ENCODE results near the gene AXL. TPM values are rescaled to one million over a fixed set of nuclear protein-coding genes. Genes with fewer than 3 reads are reported as not detected.

Gene AXL
- total RNA-seq, 1 donor from 2014 or later, result 5.5 TPM

DNA sequence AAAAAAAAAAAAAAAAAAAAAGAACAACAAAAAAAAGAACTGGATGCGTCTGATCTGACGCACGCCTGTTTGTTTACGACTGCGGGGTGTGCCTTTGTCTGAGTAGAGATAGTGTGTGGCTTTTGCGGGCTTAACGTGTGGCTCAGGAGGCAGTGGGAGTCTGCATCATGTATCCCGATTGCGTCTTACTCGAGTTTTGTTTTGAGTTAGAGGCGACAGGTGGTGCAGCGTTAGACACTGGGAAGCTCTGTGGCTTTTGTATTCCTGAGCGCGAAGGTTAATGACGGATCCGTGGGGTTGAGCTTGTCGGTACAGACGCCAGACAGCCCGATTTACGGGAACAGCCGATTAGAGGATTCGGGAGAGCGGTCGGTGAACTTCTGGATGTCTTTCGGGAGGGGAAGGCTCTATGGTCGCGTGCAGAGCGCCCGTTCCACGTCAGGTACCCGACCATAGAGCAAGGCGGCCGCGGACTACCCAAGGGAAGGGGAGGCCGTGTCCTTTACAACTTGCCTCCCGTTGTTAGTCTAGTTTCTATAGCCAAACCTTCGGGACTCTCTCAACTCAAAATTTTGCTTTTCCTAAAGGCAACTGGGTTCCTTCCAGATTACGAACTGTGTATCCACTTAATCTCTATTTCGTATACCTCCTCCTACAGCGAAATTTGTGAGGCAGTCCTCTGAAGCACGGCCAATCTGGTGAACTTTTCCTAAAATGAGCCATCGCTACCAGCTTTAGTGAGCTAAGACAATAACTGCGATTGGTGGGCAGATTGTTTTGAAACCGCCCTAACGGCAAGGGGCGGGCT is 44.2 kb downstream of the AXL start:
- Mint-ChIP-seq H3K27ac (ENCODE audit: unreplicated experiment) (peak overlapping the region; percentile 99), H3K27me3 (ENCODE audit: unreplicated experiment) (peaks cover 18% of the 10 kb centered on the region), H3K4me1 (ENCODE audit: unreplicated experiment) (peaks cover 40% of the 10 kb centered on the region), H3K4me3 (ENCODE audit: unreplicated experiment) (peak overlapping the region; percentile 94), H3K9me3 (ENCODE audit: unreplicated experiment) (no peaks in the 10 kb centered on the region), H3K36me3 (ENCODE audit: low read depth, unreplicated experiment) (peaks cover 36% of the 10 kb centered on the region)
- TF ChIP-seq, protein P1, sequence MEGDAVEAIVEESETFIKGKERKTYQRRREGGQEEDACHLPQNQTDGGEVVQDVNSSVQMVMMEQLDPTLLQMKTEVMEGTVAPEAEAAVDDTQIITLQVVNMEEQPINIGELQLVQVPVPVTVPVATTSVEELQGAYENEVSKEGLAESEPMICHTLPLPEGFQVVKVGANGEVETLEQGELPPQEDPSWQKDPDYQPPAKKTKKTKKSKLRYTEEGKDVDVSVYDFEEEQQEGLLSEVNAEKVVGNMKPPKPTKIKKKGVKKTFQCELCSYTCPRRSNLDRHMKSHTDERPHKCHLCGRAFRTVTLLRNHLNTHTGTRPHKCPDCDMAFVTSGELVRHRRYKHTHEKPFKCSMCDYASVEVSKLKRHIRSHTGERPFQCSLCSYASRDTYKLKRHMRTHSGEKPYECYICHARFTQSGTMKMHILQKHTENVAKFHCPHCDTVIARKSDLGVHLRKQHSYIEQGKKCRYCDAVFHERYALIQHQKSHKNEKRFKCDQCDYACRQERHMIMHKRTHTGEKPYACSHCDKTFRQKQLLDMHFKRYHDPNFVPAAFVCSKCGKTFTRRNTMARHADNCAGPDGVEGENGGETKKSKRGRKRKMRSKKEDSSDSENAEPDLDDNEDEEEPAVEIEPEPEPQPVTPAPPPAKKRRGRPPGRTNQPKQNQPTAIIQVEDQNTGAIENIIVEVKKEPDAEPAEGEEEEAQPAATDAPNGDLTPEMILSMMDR (IDR thresholded peaks at IDR 0.05; ENCODE audit: unreplicated experiment), result no peak
- peak; percentile 46 for DNase-seq (ENCODE audit: low spot score)

DNA sequence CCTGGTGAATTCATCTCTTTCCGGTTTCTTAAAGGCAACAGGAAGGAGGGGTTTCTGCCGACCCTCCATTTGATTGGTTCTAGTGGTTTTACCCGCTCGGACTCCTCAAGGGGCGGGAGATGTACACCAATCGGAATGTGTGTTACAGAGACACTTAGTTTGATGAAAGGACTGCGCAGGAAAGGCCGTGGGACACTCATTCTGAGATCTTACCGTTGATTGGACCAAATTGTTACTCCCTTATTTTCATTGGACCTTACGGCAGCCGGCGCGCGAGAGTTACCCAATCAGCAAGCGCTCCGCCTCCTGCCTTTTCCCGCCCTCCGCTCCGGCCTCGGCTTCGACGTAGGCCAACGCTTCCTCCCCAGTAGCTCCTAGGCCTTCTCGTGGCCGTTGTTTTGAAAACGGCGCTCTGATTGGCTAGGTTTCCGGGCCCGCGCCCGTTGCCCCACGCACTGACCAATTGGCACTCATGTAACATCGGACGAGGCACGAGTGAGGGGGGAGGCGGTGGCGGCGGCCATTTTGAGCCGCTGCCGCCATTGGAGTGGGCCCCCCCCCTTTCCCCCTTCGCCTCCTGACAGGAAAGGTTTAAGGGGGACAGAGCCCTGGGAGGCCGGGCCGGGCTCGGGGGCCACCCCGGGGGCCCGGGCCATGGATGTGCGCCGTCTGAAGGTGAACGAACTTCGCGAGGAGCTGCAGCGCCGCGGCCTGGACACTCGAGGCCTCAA is 45.0 kb downstream of the AXL start, which contains the start of gene HNRNPUL1:
Gene HNRNPUL1, plus strand, starts transcription at position 523 of the 731 bp plus-strand sequence. Its CDS starts 132 bp downstream, at position 655.
- H3K27ac Mint-ChIP-seq (ENCODE audit: unreplicated experiment), result peak within 1 kb of the TSS; percentile 100
- peaks cover 39% of the 10 kb centered on the region for H3K36me3 Mint-ChIP-seq (ENCODE audit: low read depth, unreplicated experiment)
- H3K4me3 Mint-ChIP-seq (ENCODE audit: unreplicated experiment), result peak within 1 kb of the TSS; percentile 100
- H3K4me1 Mint-ChIP-seq (ENCODE audit: unreplicated experiment), result peaks cover 40% of the 10 kb centered on the region
- TF ChIP-seq, protein P1 (IDR thresholded peaks at IDR 0.05; ENCODE audit: unreplicated experiment), result no peak
- H3K27me3 Mint-ChIP-seq (ENCODE audit: unreplicated experiment), result peaks cover 15% of the 10 kb centered on the region
- peak; percentile 99 for DNase-seq (ENCODE audit: low spot score)
- no peaks in the 10 kb centered on the region for H3K9me3 Mint-ChIP-seq (ENCODE audit: unreplicated experiment)

DNA sequence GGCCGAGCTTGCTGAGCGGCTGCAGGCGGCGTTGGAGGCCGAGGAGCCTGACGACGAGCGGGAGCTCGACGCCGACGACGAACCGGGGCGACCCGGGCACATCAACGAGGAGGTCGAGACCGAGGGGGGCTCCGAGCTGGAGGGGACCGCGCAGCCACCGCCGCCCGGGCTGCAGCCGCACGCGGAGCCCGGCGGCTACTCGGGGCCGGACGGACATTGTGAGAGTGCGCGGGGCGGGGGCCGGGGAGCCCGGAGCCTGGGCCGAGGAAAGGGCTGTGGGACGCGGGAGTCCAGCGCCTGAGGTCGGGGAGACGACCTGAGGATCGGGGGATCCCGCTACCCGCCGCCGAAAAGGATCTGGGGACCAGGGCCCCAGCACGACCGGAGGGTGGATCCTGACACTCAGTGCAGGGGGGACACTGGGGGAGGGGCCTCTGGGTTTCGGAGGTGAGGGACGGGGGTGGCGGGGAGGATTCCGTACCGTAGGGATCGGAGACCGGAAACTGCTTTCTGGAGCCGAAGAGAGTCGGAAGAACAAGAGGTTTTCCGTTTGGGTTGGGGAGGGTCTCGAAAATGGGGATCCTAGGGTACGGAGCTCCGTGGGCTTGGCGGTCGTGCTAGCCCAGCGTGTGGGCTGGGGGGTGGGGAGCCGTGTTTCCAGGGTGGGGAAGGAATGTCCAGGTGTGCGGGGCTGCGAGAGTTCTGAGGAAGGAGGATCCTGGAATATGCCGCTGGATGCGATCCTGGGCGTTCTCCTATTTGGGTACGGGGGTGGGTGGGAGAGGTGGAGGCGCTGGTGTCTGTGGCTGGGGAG is 45.8 kb downstream of the AXL start:
- peak; percentile 56 for DNase-seq (ENCODE audit: low spot score)
- peak overlapping the region; percentile 100 for H3K4me3 Mint-ChIP-seq (ENCODE audit: unreplicated experiment)
- peak overlapping the region; percentile 100 for H3K27ac Mint-ChIP-seq (ENCODE audit: unreplicated experiment)
- H3K9me3 Mint-ChIP-seq (ENCODE audit: unreplicated experiment), result no peaks in the 10 kb centered on the region
- peaks cover 40% of the 10 kb centered on the region for H3K4me1 Mint-ChIP-seq (ENCODE audit: unreplicated experiment)
- TF ChIP-seq, protein P1 (IDR thresholded peaks at IDR 0.05; ENCODE audit: unreplicated experiment), result no peak
- H3K36me3 Mint-ChIP-seq (ENCODE audit: low read depth, unreplicated experiment), result peaks cover 39% of the 10 kb centered on the region
- peaks cover 15% of the 10 kb centered on the region for H3K27me3 Mint-ChIP-seq (ENCODE audit: unreplicated experiment)

DNA sequence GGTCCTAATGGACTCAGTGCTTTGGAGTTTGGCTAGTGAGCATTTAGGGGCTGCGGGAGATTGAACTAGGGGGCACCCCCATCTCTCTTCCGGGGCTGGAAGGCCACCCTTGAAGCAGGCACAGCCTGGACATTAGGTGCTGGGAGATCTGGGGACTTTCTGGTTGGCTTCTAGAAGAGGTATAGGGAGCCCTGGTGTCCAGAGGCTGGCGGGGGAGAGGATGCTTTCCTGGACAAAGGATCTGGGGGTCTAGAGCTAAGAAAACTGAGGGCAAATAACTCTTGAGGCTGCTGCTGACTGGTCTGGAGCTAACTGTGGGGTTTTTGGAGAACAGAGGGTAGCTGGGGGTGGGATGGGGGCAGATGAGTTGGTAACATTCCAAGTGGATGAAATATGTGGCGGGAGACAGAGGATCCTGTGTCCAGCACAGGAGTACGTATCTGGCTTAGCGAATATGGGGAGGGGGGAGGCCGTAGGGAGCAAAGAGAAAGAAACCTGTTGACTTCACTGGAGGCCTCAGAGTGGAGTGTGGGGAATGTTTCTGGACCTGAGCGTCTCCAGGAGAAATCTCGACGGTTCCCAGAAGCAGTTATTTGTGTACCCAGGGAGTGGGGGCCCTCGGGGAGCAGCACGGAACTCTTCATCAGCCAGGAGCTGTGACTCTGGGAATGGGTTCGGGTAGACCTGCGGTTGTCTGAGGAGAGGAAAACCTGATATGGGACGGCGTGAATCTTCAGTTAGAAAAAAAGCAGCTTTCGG is 46.6 kb downstream of the AXL start:
- TF ChIP-seq, protein P1 (IDR thresholded peaks at IDR 0.05; ENCODE audit: unreplicated experiment), result no peak
- Mint-ChIP-seq H3K36me3 (ENCODE audit: low read depth, unreplicated experiment) (peaks cover 39% of the 10 kb centered on the region), H3K4me3 (ENCODE audit: unreplicated experiment) (peak overlapping the region; percentile 100), H3K27me3 (ENCODE audit: unreplicated experiment) (peaks cover 15% of the 10 kb centered on the region), H3K9me3 (ENCODE audit: unreplicated experiment) (no peaks in the 10 kb centered on the region), H3K4me1 (ENCODE audit: unreplicated experiment) (peaks cover 40% of the 10 kb centered on the region), H3K27ac (ENCODE audit: unreplicated experiment) (peak overlapping the region; percentile 100)
- peak; percentile 9 for DNase-seq (ENCODE audit: low spot score)
